NCI-H2227 treated with DMSO at 0.1 percent for 48 hours (cell line): Measurements from ENCODE around the gene TAS2R16.

Source experiments
- DNase-seq: peaks from one replicate; lab custom pipeline; 2025; lab: John Stamatoyannopoulos, UW

Gene TAS2R16

GRCh38 chr7:122995600-122995999 is at the start of gene TAS2R16:
TAS2R16 (minus strand) TSS chr7:122995700; CDS start chr7:122995634, 66 bp downstream.
- no peak for DNase-seq

- no peak for DNase-seq
These were observed 48.1 kb upstream of the TAS2R16 start for GRCh38 chr7:123043642-123044041.

- DNase-seq = no peak
These were observed 45.6 kb upstream of the TAS2R16 start for GRCh38 chr7:123041101-123041500.

GRCh38 chr7:123039269-123039668 is 43.8 kb upstream of the TAS2R16 start:
- DNase-seq = no peak

- DNase-seq = no peak
These were observed 38.6 kb upstream of the TAS2R16 start for GRCh38 chr7:123034106-123034505.

- DNase-seq = no peak
These were observed 35.1 kb upstream of the TAS2R16 start for GRCh38 chr7:123030631-123031030.

- DNase-seq = no peak
These were observed 32.8 kb upstream of the TAS2R16 start for GRCh38 chr7:123028339-123028738.

GRCh38 chr7:123026251-123026650 is 30.8 kb upstream of the TAS2R16 start:
- DNase-seq = no peak

GRCh38 chr7:123024989-123025758 is 29.7 kb upstream of the TAS2R16 start:
- DNase-seq = no peak

- no peak for DNase-seq
These were observed 27.6 kb upstream of the TAS2R16 start for GRCh38 chr7:123023126-123023525.

GRCh38 chr7:123022576-123022975 is 27.1 kb upstream of the TAS2R16 start:
- DNase-seq = no peak

GRCh38 chr7:123012435-123012834 is 16.9 kb upstream of the TAS2R16 start:
- DNase-seq = no peak

- DNase-seq = no peak
These were observed 16.4 kb upstream of the TAS2R16 start for GRCh38 chr7:123011766-123012369.

GRCh38 chr7:123004931-123005330 is 9.4 kb upstream of the TAS2R16 start:
- DNase-seq = no peak

- DNase-seq = no peak
These were observed 8.1 kb upstream of the TAS2R16 start for GRCh38 chr7:123003539-123004126.

- no peak for DNase-seq
These were observed 5.9 kb downstream of the TAS2R16 start for GRCh38 chr7:122989577-122989976.

GRCh38 chr7:122989041-122989440 is 6.5 kb downstream of the TAS2R16 start:
- no peak for DNase-seq

- DNase-seq = no peak
These were observed 7.2 kb downstream of the TAS2R16 start for GRCh38 chr7:122988333-122988732.

GRCh38 chr7:122987463-122987862 is 8.0 kb downstream of the TAS2R16 start:
- DNase-seq = no peak

- DNase-seq = no peak
These were observed 11.5 kb downstream of the TAS2R16 start for GRCh38 chr7:122984021-122984420.

GRCh38 chr7:122983261-122983660 is 12.2 kb downstream of the TAS2R16 start:
- no peak for DNase-seq

- no peak for DNase-seq
These were observed 20.2 kb downstream of the TAS2R16 start for GRCh38 chr7:122975341-122975740.

- DNase-seq = no peak
These were observed 21.3 kb downstream of the TAS2R16 start for GRCh38 chr7:122974229-122974628.
